NCI-H2196 treated with DMSO at 0.1 percent for 48 hours (cell line): ENCODE data around the gene TPRG1L.

Experiments
- DNase-seq: peaks from one replicate; lab custom pipeline; 2025; ENCODE audit not compliant: unreplicated experiment; lab: John Stamatoyannopoulos, UW

TPRG1L gene

GRCh38 chr1:3660704-3661103, 35.9 kb downstream of the TPRG1L start:
- no peak for DNase-seq

DNA sequence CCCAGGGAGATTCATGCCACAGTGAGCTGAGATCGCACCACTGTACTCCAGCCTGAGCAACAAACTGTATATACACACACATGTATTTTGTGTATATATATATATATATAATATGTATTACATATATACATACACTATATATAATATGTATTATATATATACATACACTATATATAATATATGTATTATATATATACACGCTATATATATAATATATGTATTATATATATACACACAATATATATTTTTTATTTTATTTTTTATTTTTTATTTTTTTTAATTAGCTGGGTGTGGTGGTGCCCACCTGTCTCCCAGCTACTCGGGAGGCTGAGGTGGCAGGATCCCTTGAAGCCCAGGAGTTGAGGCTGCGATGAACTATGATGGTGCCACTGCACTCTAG, 36.8 kb downstream of the TPRG1L start:
- no peak for DNase-seq

DNA sequence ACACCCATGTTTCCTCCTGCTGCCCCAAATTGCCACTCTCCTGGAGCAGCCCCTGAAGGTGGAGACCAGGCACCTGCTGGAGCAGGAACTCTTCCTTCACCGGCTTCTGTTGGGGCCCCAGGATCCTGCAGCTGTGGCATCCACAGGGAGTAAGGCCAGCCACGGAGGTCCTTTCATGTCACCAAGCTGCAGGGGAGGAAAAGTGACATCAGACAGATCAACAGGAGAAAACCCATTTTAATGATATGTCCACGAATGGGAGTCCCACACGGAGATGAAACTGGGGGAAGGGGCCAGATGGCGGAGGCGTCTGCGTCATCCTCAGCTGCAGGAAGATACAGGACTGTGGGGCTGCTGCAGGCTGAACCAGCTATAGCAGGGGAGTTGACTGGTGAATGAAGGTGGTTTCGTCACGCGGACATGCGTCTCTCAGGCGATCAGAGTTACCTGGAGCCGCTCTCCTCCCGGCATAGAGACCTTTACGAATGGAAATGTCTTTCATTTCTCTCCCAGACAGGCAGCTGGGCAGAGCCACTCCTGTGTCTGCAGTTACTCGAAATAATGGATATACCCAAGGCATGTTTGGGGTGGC, 37.4 kb downstream of the TPRG1L start:
- DNase-seq, result no peak

DNA sequence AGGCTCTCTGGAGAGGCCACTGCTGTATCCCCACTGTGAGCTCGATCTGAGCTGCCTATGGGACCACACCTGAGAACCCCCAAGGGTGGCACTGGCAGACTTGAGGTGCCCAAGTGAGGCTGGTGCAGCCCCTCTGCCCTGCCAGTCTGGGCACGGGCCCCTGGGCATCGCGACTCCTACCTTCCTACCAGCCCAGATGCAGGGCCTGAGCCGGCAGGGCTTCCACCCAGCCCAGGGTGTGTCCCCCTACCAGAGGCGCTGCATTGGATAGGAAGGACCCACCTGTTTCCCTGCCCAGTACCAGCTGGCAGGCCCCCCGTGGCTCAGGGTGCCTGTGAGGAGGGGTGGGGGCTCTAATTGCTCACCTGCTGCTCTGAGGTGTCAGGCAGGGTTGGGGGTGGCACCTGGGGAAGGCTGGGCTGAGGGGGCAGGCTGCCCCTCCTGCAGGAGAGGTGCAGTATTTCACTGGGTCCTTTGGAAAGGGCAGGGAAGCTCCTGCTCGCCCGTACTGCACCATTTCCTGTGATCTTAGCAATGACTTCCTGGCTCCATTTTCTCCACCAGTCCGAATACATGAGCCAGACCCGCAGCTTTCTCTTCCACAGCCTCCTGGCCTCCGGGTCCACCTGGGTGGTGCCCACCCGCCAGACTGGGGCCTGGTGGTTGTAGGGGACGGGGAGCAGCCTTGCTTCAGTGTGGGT, 39.3 kb downstream of the TPRG1L start:
- DNase-seq, result no peak

DNA sequence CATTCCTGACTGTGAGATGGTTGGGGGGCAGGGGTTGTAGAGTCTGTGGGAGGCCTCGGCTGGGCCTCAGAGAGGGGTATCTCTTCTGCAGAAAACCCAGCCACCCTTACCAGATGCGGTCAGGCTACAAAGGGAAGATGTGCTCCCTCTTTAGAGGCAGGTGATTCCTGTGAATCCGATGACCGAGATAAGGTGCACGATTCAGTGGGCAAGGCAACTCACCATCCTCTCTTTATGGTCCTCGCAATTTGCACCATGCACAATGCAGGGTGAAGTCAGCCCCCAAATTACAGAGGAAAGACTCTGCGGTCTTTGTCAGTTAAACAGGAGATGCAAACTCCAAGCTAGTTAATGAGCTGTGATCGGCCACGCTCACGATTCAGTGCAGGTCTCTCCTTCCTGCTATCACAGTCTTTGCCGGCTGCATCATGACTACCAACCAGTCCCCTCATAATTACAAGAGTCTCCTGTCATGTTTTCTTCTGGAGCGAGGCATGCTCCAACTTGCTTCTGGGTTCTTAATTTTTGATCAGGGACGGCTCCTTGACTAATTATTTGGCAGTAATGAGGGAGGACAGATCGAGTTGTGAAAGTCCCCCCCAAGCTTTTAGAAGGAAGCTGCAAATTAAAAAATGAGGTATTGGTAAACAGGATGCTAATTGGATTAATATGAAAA, 40.0 kb downstream of the TPRG1L start:
- DNase-seq, result no peak

- DNase-seq, result no peak
Measured at GRCh38 chr1:3668148-3668547, 43.3 kb downstream of the TPRG1L start.

GRCh38 chr1:3668585-3669300, 43.9 kb downstream of the TPRG1L start:
- peak; percentile 87 for DNase-seq

- DNase-seq, result no peak
Measured at GRCh38 chr1:3669421-3669821, 44.6 kb downstream of the TPRG1L start.

GRCh38 chr1:3669971-3670431, 45.2 kb downstream of the TPRG1L start:
- no peak for DNase-seq

DNA sequence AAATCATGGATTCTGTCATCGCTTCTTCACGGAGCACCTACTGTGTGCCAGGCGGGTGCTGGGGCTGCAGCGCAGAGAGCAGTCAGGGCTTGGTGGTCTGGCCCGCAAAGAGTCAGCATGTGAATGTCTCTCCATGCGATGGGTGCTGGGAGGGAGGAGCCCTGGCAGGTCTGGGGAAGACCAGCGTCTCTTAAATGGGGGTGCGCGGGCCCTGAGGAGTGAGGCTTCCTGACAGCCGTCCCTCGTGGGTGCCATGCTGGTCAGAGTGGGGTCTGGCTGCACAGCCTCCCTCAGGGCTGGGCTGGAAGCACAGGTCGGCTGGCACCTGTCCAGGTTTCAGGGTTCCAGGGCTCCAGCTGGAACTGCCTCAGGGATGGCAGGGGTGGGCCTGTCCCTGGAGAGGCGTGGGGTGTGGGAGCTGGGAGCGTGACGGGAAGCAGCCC, 46.0 kb downstream of the TPRG1L start:
- DNase-seq, result no peak

- DNase-seq, result no peak
Measured at GRCh38 chr1:3671371-3672180, 46.8 kb downstream of the TPRG1L start.

DNA sequence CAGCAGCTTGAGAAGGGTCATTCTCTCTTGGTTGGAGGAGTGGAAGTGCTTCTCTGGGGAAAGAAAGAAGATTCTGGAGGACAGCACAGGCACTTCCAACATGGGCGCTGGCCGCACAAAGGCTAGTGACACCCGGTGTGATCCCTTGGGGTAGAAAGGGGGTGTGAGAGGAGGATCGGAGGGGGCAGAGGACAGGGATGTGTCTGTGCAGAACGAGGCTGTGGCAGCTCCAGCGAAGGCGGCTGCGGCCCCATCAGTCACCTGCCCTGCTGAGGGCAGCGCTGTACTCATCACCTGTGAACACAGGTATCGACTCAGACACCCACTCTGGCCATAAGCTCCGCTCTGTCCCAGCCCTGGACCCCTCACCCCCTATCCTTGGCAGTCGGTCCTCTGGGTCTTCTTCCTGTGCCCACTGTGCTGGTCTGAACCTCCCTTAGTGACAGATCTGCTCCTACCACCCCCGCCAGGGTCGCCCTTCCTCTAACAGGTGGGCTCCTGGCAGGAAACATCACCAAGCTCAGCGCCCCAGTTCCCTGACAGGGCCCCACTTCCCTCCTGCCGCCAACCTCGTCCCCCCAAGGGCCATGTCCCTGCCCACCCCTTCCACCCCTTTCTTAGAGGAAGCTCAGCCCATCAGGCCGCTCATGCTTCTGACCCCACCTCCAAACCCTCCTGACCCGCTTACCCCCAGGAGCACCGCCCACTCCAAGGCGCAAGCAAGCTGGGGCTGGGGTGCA, 47.6 kb downstream of the TPRG1L start:
- no peak for DNase-seq

- no peak for DNase-seq
Measured at GRCh38 chr1:3672971-3673361, 48.2 kb downstream of the TPRG1L start.

GRCh38 chr1:3673381-3674099, 48.7 kb downstream of the TPRG1L start:
- no peak for DNase-seq

- no peak for DNase-seq
Measured at GRCh38 chr1:3674100-3675094, 49.6 kb downstream of the TPRG1L start.

DNA sequence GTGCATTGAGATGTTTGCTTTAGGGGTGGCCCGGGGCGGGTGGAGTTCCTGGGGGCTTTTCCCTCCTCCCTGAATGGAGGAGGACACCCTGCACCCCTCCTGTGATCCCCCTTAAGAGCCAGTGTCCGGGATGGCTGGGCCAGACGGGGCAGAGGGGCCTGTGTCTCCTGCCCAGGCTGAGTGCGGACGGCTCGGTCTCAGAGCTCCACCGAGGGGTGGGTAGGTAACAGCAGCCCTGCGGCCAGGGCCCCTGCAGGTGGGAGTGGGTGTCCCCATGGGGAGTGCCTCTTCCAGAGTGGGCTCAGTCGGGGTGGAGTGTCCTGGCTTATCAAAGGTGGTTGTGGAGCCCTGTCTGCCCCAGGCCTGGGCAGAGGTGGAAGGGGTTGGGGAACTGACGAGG, 50.6 kb downstream of the TPRG1L start:
- no peak for DNase-seq

- no peak for DNase-seq
Measured at GRCh38 chr1:3676581-3677470, 52.0 kb downstream of the TPRG1L start.
